Measurements from ENCODE around the gene SRI. TPM values are rescaled to one million over a fixed set of nuclear protein-coding genes. Genes with fewer than 3 reads are reported as not detected.

Gene SRI
- total and polyA plus RNA-seq, 2 donors (not counting 1 experiment from before 2014, with no cell fraction given): 46.5 to 49.9 TPM

GRCh38 chr7:88226886-88227516 is 7.2 kb upstream of the SRI start:
- Histone ChIP-seq H3K4me1 (ENCODE audit: control insufficient read depth in 2 of 2, insufficient read depth in 2 of 2, low read length in 2 of 2) (no peaks in the 10 kb centered on the region), H3K79me2 (ENCODE audit: control insufficient read depth, insufficient read depth, low read length) (no peaks in the 10 kb centered on the region), H3K36me3 (replicated peaks in 1 of 2; ENCODE audit: control extremely low read depth in 1 of 2, control insufficient read depth in 1 of 2, extremely low read depth in 1 of 2, insufficient read depth in 2 of 2, low read length in 1 of 2) (no peaks in the 10 kb centered on the region), H3K27ac (ENCODE audit: low read length in 2 of 2) (no peak overlapping the region), H2AFZ (ENCODE audit: insufficient read depth, low read depth, low read length, poor library complexity, severe bottlenecking) (no peak overlapping the region), H3K4me2 (replicated peaks; ENCODE audit: low read depth, low read length, poor library complexity, severe bottlenecking) (no peak overlapping the region), H3K4me3 (ENCODE audit: control extremely low read depth in 1 of 5, extremely low read depth in 1 of 5, insufficient read depth in 1 of 5, low read depth in 2 of 5, low read length in 4 of 5) (no peak overlapping the region), H3K9me3 (ENCODE audit: control extremely low read depth in 1 of 3, control insufficient read depth in 2 of 3, insufficient read depth in 1 of 3, low read length in 2 of 3) (peaks cover 0 to 4% (median 2%) of the 10 kb centered on the region in 3 donors), H4K20me1 (ENCODE audit: control insufficient read depth, insufficient read depth, low read length, poor library complexity, severe bottlenecking) (no peaks in the 10 kb centered on the region), H3K27me3 (replicated peaks in 1 of 4; ENCODE audit: control extremely low read depth in 1 of 4, control insufficient read depth in 3 of 4, insufficient read depth in 4 of 4, low read length in 3 of 4) (no peaks in the 10 kb centered on the region), H3K9ac (ENCODE audit: low read length) (no peak overlapping the region)
- H3K4me3 Mint-ChIP-seq: no peak overlapping the region
- no peak for DNase-seq
- intact Hi-C loops (cut with micrococcal nuclease): no loop called here
- no peak for TF ChIP-seq EZH2 (IDR thresholded peaks at IDR 0.05; ENCODE audit: borderline replicate concordance, insufficient read depth, low read depth, low read length, poor library complexity, severe bottlenecking)
- TF ChIP-seq CTCF (IDR thresholded peaks at IDR 0.05): no peak
- ChIA-PET CTCF (interaction anchor here (1.7 to 1.8 kb wide), 2 partner anchors 9 to 15 kb away, joined by 5 to 6 read pairs; no protein-coding TSS in a partner anchor), POLR2A (no interaction called here)
- 86% methylated on average over 5 of the region's 6 CpGs for WGBS (ENCODE audit: insufficient coverage)
- peaks cover 18% of the 10 kb centered on the region for H3K27me3 Mint-ChIP-seq
- no peaks in the 10 kb centered on the region for H3K4me1 Mint-ChIP-seq
- ATAC-seq (ENCODE audit: low read depth): no peak
- H3K9me3 Mint-ChIP-seq (ENCODE audit: insufficient read depth): no peaks in the 10 kb centered on the region
- no peak overlapping the region for H3K27ac Mint-ChIP-seq

DNA sequence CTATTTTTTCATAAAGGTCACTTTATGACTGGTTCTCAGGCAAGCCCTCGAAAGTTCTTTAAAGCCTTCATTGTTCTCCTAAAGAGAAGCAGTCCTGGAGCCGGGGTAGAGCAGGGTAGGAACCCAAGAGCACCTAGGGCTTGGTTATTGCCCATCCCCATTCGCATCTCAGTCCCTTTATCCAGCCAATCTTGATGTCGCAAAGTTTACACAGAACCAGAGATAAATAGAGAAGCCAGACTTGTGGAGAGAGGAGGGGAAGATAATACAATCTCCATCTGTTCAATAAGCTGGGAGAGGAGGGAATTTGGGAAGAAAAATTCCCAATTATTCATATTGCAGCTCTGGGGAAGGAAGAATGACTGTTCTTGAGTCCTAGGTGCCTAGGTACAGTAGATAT is 6.4 kb upstream of the SRI start:
- ChIA-PET CTCF (interaction anchor here (1.7 to 1.8 kb wide), 2 partner anchors 9 to 14 kb away, joined by 5 to 6 read pairs; no protein-coding TSS in a partner anchor), POLR2A (no interaction called here)
- Histone ChIP-seq H3K4me1 (ENCODE audit: control insufficient read depth in 2 of 2, insufficient read depth in 2 of 2, low read length in 2 of 2) (peaks cover under 1 to 2% of the 10 kb centered on the region in 2 donors), H3K79me2 (ENCODE audit: control insufficient read depth, insufficient read depth, low read length) (no peaks in the 10 kb centered on the region), H3K9me3 (ENCODE audit: control extremely low read depth in 1 of 3, control insufficient read depth in 2 of 3, insufficient read depth in 1 of 3, low read length in 2 of 3) (peaks cover 0 to 4% (median 2%) of the 10 kb centered on the region in 3 donors), H3K9ac (ENCODE audit: low read length) (no peak overlapping the region), H4K20me1 (ENCODE audit: control insufficient read depth, insufficient read depth, low read length, poor library complexity, severe bottlenecking) (no peaks in the 10 kb centered on the region), H3K36me3 (replicated peaks in 1 of 2; ENCODE audit: control extremely low read depth in 1 of 2, control insufficient read depth in 1 of 2, extremely low read depth in 1 of 2, insufficient read depth in 2 of 2, low read length in 1 of 2) (no peaks in the 10 kb centered on the region), H2AFZ (ENCODE audit: insufficient read depth, low read depth, low read length, poor library complexity, severe bottlenecking) (no peak overlapping the region), H3K4me2 (replicated peaks; ENCODE audit: low read depth, low read length, poor library complexity, severe bottlenecking) (no peak overlapping the region), H3K27ac (ENCODE audit: low read length in 2 of 2) (no peak overlapping the region), H3K27me3 (replicated peaks in 1 of 4; ENCODE audit: control extremely low read depth in 1 of 4, control insufficient read depth in 3 of 4, insufficient read depth in 4 of 4, low read length in 3 of 4) (no peaks in the 10 kb centered on the region), H3K4me3 (ENCODE audit: control extremely low read depth in 1 of 5, extremely low read depth in 1 of 5, insufficient read depth in 1 of 5, low read depth in 2 of 5, low read length in 4 of 5) (no peak overlapping the region)
- peaks cover 18% of the 10 kb centered on the region for H3K27me3 Mint-ChIP-seq
- no peak overlapping the region for H3K27ac Mint-ChIP-seq
- 100% methylated on average over 1 of the region's 4 CpGs for WGBS (ENCODE audit: insufficient coverage)
- intact Hi-C loops (cut with micrococcal nuclease): no loop called here
- no peaks in the 10 kb centered on the region for H3K9me3 Mint-ChIP-seq (ENCODE audit: insufficient read depth)
- H3K4me1 Mint-ChIP-seq: peaks cover under 1% of the 10 kb centered on the region
- TF ChIP-seq CTCF (IDR thresholded peaks at IDR 0.05) (no peak), EZH2 (IDR thresholded peaks at IDR 0.05; ENCODE audit: borderline replicate concordance, insufficient read depth, low read depth, low read length, poor library complexity, severe bottlenecking) (no peak)
- ATAC-seq (ENCODE audit: low read depth): no peak
- H3K4me3 Mint-ChIP-seq: no peak overlapping the region
- no peak for DNase-seq
